ENCODE data around the gene AASDH.

- TF ChIP-seq POLR2AphosphoS5 (IDR thresholded peaks at IDR 0.05; ENCODE audit: low read depth, low read length): no peak
- TF ChIP-seq POLR2A (IDR thresholded peaks at IDR 0.05; ENCODE audit: low read depth, low read length): no peak
- TF ChIP-seq TAF1 (IDR thresholded peaks at IDR 0.05; ENCODE audit: low read depth, low read length): no peak
- no peak for TF ChIP-seq POU2F2 (IDR thresholded peaks at IDR 0.05; ENCODE audit: low read depth, low read length)
These were observed 22.3 kb upstream of the AASDH start for GRCh38 chr4:56409511-56410090.

Measured in GM12891 (cell line).